ENCODE data around the gene METTL17.
A peak's percentile ranks its signal among the peaks of the same experiment; 100 is the strongest.

DNA sequence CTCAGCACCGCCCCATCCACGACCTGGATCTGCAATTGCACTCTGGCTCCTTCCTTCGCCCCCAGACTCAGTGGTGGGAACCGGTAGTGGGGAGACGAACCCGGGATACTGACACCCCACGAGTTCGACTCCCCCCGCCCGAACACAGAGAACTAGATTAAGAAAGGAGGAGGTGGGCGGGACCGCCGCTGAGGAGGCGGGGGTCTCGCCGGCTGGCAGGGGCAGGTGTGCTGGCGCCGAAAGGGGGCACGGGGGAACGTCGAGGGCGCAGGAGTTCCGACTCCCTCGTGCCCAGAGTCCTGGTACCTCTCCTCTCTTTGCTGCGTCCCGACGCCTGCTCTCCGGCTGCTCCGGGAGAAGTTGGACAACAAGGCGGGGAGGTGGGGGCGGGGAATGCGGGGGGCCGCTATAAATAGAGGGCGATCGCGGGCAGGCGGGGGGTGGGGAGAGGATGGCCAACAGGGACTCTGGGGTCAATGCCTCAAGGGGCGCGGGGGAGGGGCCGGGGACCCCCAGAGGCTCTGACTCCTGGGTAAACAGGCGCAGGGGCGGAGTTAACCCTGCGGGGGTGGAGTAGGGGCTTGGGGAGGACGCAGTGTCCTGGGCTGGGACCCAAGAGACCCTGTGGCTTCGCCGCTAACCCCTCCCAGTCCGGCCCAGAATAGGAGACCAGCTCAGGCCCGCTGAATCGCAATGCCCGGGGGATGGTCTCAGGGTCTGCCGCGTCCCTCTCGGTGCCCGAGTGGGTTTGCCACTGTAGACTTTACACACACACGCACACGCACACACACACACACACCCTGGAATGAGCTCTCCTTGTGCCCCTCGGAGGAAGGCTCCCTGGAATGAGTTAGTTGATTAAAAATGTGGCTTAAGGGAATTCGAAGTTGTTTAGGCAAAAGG is 35.8 kb downstream of the METTL17 start:
- TF ChIP-seq CTCF (IDR thresholded peaks at IDR 0.05) (peak in 1 of 6 experiments; percentile 6), POLR2A (IDR thresholded peaks at IDR 0.05) (no peak)
